HG02763 (cell line): ENCODE data around the gene HSD11B1L.
A peak's percentile ranks its signal among the peaks of the same experiment; 100 is the strongest.

Experiments used
- ATAC-seq: cut with Tn5 transposase; IDR thresholded peaks from one replicate; pipeline ENCODE4 v1.9.1; 2021; ENCODE audit warnings: mild to moderate bottlenecking, moderate library complexity; ENCODE audit not compliant: unreplicated experiment

The HSD11B1L gene

DNA sequence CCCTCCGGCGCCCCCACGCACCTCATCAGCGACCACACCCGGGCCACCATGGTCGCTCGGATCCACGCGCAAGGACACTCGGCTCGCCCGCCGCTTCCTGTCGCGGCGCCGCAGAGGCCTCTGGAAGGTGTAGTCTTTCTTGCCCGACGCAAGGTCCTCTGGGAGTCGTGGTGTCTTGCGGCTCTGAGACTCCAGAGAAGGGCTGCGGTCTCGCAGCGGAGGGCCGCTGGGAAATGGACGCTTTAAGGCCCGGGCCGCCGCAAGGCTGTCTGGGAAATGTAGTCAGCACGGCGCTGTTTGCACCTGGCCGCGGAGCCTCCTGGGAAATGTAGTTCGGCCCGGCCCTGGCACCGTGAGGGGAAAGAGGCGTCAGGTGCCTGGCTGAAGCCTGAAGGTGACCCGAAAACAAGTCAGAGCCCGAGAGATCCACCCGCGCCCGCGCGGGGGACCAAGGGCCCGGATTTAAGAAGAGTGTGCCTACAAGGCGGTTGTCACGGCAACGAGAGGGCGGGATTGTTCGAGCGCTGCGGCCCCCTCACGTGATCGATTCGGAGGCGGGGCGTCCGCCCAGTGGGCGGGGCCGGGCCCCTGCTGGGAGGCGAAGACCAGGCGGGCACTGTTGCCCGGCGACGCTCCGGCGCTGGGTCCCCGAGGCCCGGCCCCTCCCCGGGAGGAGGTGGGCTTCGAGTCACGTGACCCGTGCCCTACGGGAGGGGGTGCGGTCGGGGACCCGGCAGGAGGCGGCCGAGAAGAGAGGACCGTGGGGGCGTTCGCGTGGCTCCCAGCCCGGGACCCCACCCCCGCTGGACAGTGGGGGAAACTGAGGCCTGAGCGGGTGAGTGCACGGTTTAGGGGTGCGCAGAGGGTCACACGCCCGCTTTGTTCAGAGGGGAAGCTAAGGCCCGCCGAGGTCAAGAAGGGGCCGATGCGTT lies at the start of gene HSD11B1L, which contains the start of gene MICOS13:
Gene HSD11B1L (plus strand): TSS at position 591 of the 932 bp plus-strand sequence. CDS start 3,806 bp downstream, outside the sequence.
Gene MICOS13 (minus strand): TSS at position 80 of the 932 bp plus-strand sequence. CDS start 30 bp downstream, at position 50.
- peak; percentile 88 for ATAC-seq

- ATAC-seq, result no peak
Observed at GRCh38 chr19:5631567-5632240, 49.1 kb upstream of the HSD11B1L start.

- no peak for ATAC-seq
Observed at GRCh38 chr19:5632241-5632612, 48.6 kb upstream of the HSD11B1L start.

DNA sequence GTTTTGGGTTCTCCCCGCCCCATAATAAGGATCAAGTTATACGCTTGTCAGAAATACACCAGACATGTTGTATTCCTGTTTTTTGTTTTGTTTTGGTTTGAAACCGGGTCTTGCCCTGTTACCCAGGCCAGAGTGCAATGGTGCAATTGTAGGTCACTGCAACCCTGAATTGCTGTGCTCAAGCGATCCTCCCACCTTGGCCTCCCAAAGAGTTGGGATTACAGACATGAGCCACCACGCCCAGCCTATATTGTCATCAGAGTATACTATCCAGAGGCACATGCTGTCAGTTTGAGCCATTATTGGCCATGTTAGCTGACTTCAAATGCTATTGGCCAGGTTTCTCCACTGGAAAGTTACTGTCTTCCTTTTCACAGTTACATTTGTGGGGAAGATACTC lies 48.2 kb upstream of the HSD11B1L start:
- no peak for ATAC-seq

GRCh38 chr19:5635427-5635826 lies 45.4 kb upstream of the HSD11B1L start:
- no peak for ATAC-seq

- ATAC-seq, result no peak
Observed at GRCh38 chr19:5637971-5638370, 42.9 kb upstream of the HSD11B1L start.

- no peak for ATAC-seq
Observed at GRCh38 chr19:5641171-5641570, 39.7 kb upstream of the HSD11B1L start.

DNA sequence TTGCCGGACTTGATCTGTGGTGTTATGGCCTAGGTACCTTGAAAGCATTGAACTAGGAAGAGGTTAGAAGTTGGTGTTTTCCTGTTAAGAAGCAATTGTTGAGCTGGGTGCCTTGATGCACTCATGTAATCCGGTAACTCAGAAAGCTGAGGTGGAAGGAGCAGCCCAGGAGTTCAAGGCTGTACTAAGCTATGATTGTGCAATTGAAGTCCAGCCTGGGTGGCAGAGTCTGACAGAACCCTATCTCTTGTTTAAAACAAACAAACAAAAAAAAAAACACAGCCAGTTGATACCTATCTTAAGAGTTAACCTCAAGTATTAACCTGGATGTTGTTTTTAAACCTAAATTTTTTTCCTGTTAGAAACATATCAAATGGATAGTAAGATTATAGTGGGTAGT lies 38.6 kb upstream of the HSD11B1L start:
- ATAC-seq, result no peak

- ATAC-seq, result no peak
Observed at GRCh38 chr19:5643060-5643459, 37.8 kb upstream of the HSD11B1L start.

- ATAC-seq, result no peak
Observed at GRCh38 chr19:5644037-5644436, 36.8 kb upstream of the HSD11B1L start.

DNA sequence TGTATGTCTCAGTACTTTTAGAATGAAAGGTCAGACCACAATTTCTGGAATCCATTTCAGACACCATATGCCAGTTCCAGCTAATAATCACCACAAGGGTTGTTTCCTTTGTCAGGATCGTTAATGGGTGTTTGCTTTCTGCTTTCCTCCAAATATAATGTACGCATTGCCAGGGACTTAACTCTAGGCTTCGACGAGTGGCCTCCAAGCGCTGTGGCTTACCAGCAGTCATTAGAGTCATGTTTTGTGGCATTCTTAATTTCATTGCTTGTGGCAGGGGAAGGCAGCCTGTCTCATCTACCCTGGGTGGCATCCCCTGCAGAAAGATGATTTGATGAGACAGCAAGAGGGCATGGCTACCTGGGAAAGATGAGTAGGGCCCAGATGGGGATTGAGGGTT lies 35.4 kb upstream of the HSD11B1L start:
- no peak for ATAC-seq

GRCh38 chr19:5646703-5647102 lies 34.1 kb upstream of the HSD11B1L start:
- ATAC-seq, result no peak

DNA sequence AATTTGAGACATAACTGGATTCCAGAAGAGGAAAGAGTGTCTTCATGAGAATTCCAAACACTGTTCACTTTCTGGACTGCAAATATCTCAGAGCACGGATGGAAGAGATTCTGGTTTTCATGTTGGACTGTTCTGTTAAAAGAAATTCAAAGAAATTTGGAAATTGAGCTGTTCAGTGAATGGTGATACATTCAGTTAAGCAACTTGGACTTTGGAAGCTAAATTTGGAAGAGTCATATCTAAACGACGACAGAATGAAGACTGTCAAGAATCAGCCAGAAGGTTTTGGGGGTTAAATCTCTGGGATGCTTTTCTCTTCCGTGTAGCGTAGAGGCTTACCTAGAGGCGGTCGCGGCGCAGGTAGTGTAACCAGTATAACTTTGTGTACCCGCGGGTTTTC lies 32.4 kb upstream of the HSD11B1L start:
- ATAC-seq, result no peak

- ATAC-seq, result no peak
Observed at GRCh38 chr19:5651361-5651760, 29.5 kb upstream of the HSD11B1L start.

GRCh38 chr19:5652261-5652660 lies 28.6 kb upstream of the HSD11B1L start:
- no peak for ATAC-seq

DNA sequence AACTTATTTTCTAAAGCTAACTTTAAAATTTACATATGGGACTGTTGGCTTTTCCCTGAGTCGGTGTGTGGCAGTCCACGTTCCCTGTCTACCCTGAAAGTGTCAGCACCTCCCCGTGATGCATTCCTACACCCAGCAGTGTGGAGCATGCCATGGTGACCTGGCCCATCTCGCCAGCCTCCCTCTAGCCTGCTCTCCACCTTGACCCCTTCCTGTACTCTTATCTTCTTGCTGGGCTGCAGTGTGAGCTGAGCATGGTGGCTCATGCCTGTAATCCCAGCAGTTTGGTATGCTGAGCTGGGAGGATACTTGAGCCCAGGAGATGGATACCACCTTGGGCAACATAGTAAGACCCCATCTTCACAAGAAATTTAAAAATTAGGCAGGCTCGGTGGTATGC lies 25.9 kb upstream of the HSD11B1L start:
- no peak for ATAC-seq

- ATAC-seq, result no peak
Observed at GRCh38 chr19:5655412-5655811, 25.4 kb upstream of the HSD11B1L start.

DNA sequence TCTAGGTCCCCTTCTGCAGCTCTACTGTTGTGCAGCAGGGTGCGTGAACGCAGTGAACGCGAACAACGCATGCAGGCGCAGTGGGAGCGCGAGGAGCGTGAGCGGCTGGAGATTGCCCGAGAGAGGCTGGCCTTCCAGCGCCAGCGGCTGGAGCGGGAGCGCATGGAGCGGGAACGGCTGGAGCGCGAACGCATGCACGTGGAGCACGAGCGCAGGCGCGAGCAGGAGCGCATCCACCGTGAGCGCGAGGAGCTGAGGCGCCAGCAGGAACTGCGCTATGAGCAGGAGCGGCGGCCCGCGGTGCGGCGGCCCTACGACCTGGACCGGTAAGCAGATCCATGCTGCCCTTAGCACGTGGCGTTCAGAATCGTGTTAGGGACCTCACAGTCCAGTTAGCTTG lies 19.3 kb upstream of the HSD11B1L start:
- no peak for ATAC-seq

DNA sequence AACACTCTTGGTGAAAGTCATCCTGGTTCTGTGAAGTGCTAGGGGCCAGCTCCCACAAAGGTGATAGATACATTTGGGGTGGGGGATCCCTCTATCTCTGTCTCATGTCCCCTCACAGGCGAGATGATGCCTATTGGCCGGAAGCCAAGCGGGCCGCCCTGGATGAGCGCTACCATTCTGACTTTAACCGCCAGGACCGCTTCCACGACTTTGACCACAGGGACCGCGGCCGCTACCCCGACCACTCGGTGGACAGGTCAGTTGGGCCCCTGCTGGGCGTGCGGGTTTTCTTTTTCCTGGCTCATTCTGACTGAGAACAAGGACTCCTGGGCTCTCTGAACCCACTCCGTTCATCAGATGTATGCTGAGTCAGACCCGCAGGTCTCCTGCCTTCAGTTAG lies 16.9 kb upstream of the HSD11B1L start:
- ATAC-seq, result no peak

- ATAC-seq, result no peak
Observed at GRCh38 chr19:5664515-5664914, 16.3 kb upstream of the HSD11B1L start.

DNA sequence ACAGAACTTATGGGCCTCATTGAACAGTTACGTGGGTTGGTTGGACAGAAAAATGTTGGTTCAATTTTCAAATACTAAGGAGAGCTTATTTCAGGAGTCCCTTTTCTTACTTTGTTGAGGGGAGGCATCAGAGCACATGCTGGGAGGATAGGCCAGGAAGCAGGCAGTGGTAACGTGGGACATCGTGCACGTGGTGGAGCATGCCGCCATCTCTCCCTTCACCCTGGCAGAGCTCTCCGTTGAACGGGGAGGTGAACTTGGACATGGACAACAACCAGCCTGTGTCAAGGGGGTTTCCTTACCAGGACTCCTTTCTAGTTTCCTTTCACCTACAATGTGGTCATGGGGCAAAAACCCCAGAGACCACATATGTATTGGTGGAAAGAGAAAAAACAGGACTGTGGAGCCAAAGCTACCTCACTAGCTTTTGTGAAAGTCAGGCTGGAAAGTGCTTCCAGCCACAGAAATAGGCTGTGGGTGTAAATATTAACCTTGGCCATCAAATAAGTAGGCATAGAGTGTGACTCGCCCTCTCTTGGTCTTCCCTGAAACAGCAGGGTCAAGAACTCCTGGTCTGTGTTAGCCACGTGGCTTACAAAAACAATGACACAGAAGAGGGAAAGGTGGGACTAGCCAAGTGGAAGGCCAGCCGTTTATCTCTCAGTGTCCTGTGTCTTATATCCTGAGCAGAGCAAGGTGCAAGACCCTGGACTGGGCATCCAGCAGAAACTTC lies 14.9 kb upstream of the HSD11B1L start:
- no peak for ATAC-seq
